Thoracic aorta (tissue), 2 donors: ENCODE results near the gene FANCC. TPM values are rescaled to one million over a fixed set of nuclear protein-coding genes. Genes with fewer than 3 reads are reported as not detected.

ENCODE experiments used
- ATAC-seq: fragments of 150-250 bp; one replicate; pipeline ENCODE4 v1.8.0; 2017; ENCODE audit warnings: low read depth; ENCODE audit not compliant: insufficient number of reproducible peaks, low FRiP score
- DNase-seq: peaks from one replicate; pipeline ENCODE4 v3.0.0-alpha.2; 2020; ENCODE audit warnings: low spot score
- H3K27ac ChIP-seq, 2 donors: fragments of 200-600 bp; sonication (generic); 1 replicate in 1 of 2; 2 replicates in 1 of 2; pipeline ENCODE4 v1.5.1; 2016; ENCODE audit warnings: mild to moderate bottlenecking in 2 of 2, moderate library complexity in 2 of 2
- H3K27me3 ChIP-seq: fragments of 200-600 bp; sonication (generic); replicated peaks from 2 replicates; pipeline ENCODE4 v1.6.0; 2016; ENCODE audit warnings: mild to moderate bottlenecking; ENCODE audit not compliant: insufficient read depth
- H3K36me3 ChIP-seq: fragments of 200-600 bp; sonication (generic); one replicate; pipeline ENCODE4 v1.5.1; 2016
- H3K4me1 ChIP-seq, 2 donors: fragments of 200-600 bp; sonication (generic); 1 replicate in 1 of 2; 2 replicates in 1 of 2; pipeline versions ENCODE4 v1.5.1 to v1.6.0; 2016; ENCODE audit warnings: low read depth in 2 of 2, mild to moderate bottlenecking in 1 of 2; ENCODE audit not compliant: control insufficient read depth in 1 of 2
- H3K4me3 ChIP-seq: fragments of 200-600 bp; sonication (generic); 2 replicates; pipeline ENCODE4 v1.5.1; 2016; ENCODE audit warnings: mild to moderate bottlenecking
- H3K9me3 ChIP-seq: fragments of 200-600 bp; sonication (generic); 2 replicates; pipeline ENCODE4 v1.5.1; 2016
- total RNA-seq, 2 donors: library from RNA; depleted of rRNA; stranded (reverse); fragments of >200 nt; gene quantifications; one replicate each; pipeline versions ENCODE4 v1.1.0 to v1.2.3, GENCODE V29; 2016
- TF ChIP-seq, protein P1 (sequence below): fragments of 200-600 bp; sonication (generic); IDR thresholded peaks from one replicate; pipeline ENCODE4 v1.5.1; 2019; ENCODE audit warnings: antibody characterized with exemption

The FANCC gene
- total RNA-seq, 2 donors from 2014 or later, result 5.7 to 9.6 TPM

DNA sequence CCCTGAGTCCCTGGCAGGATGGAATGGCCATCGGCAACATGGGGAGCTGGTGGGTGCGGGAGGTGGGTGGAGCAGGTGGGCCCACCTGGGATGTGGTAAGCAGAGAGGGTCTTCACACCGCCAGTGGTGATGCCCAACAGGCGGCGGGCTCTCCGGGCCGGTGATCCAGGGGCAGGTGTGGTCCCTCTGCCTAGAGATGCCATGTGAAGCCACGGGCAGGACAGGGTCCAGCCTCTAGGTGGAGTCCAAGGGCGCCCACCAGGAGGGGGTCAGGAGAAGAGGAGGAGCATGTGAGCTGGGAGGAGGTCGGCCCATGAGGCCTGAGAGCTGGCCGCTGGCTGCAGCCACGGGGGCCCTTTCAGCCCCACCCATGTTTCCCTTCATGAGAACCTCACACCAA, 221.1 kb downstream of the FANCC start:
- Histone ChIP-seq H3K9me3 (no peaks in the 10 kb centered on the region), H3K4me1 (peaks cover 39 to 87% of the 10 kb centered on the region in 2 donors), H3K36me3 (no peaks in the 10 kb centered on the region), H3K27ac (peak overlapping the region; percentile 35 to 52), H3K27me3 (no peaks in the 10 kb centered on the region), H3K4me3 (no peak overlapping the region)
- ATAC-seq, result no peak
- DNase-seq, result no peak
- TF ChIP-seq, protein P1, sequence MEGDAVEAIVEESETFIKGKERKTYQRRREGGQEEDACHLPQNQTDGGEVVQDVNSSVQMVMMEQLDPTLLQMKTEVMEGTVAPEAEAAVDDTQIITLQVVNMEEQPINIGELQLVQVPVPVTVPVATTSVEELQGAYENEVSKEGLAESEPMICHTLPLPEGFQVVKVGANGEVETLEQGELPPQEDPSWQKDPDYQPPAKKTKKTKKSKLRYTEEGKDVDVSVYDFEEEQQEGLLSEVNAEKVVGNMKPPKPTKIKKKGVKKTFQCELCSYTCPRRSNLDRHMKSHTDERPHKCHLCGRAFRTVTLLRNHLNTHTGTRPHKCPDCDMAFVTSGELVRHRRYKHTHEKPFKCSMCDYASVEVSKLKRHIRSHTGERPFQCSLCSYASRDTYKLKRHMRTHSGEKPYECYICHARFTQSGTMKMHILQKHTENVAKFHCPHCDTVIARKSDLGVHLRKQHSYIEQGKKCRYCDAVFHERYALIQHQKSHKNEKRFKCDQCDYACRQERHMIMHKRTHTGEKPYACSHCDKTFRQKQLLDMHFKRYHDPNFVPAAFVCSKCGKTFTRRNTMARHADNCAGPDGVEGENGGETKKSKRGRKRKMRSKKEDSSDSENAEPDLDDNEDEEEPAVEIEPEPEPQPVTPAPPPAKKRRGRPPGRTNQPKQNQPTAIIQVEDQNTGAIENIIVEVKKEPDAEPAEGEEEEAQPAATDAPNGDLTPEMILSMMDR, result no peak

DNA sequence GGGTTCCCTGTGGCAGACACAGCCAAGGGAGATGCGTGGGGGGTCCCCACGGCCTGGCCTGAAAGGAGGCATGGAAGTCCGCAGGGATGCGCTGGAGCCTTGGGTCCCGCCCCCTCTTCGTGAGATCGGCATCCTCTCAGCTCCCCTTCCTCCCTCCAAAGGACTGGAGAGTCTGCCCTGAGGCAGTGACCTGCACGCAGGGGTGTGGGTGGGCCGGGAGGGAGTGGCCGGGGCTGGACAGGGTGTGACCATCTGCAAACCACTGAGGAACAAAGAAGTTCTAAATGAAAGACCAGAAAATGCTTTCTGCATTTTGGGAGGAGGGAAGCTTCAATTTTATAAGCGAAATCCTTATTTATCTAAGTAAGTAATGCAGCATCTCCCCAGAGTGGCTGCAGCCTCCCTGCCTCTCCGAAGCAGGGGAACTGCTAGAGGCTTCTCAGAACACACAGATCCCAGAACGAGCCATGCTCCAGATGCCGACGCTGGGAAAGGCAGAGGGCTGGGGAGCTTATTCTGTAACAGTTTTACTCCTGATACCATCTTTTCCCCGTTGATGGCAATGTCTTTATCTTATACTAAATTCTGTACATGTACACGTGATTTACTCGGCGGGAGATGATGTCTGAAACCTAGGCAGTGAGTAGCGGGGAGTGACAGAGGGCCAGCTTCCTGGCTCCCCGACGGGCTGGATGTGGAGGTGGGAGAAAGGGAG, 221.7 kb downstream of the FANCC start:
- DNase-seq (no peak), ATAC-seq (no peak)
- Histone ChIP-seq H3K36me3 (no peaks in the 10 kb centered on the region), H3K27ac (peak overlapping the region; percentile 51 to 52), H3K4me3 (no peak overlapping the region), H3K9me3 (no peaks in the 10 kb centered on the region), H3K27me3 (no peaks in the 10 kb centered on the region), H3K4me1 (peaks cover 44 to 87% of the 10 kb centered on the region in 2 donors)
- TF ChIP-seq, protein P1, result no peak

- H3K4me3 ChIP-seq, result no peak overlapping the region
- H3K9me3 ChIP-seq, result no peaks in the 10 kb centered on the region
- H3K27ac ChIP-seq, result peak overlapping the region; percentile 51 to 89
- no peak for DNase-seq
- peaks cover 48 to 87% of the 10 kb centered on the region in 2 donors for H3K4me1 ChIP-seq
- no peaks in the 10 kb centered on the region for H3K36me3 ChIP-seq
- no peaks in the 10 kb centered on the region for H3K27me3 ChIP-seq
- no peak for ATAC-seq
- TF ChIP-seq, protein P1, result no peak
Observed at GRCh38 chr9:95094002-95094401, 223.5 kb downstream of the FANCC start.

- ATAC-seq (no peak), DNase-seq (no peak)
- Histone ChIP-seq H3K36me3 (peaks cover 3% of the 10 kb centered on the region), H3K4me3 (no peak overlapping the region), H3K27me3 (no peaks in the 10 kb centered on the region), H3K9me3 (no peaks in the 10 kb centered on the region), H3K4me1 (peaks cover 53 to 87% of the 10 kb centered on the region in 2 donors), H3K27ac (peak overlapping the region; percentile 87 to 89)
- TF ChIP-seq, protein P1, result no peak
Observed at GRCh38 chr9:95093586-95093985, 223.9 kb downstream of the FANCC start.

DNA sequence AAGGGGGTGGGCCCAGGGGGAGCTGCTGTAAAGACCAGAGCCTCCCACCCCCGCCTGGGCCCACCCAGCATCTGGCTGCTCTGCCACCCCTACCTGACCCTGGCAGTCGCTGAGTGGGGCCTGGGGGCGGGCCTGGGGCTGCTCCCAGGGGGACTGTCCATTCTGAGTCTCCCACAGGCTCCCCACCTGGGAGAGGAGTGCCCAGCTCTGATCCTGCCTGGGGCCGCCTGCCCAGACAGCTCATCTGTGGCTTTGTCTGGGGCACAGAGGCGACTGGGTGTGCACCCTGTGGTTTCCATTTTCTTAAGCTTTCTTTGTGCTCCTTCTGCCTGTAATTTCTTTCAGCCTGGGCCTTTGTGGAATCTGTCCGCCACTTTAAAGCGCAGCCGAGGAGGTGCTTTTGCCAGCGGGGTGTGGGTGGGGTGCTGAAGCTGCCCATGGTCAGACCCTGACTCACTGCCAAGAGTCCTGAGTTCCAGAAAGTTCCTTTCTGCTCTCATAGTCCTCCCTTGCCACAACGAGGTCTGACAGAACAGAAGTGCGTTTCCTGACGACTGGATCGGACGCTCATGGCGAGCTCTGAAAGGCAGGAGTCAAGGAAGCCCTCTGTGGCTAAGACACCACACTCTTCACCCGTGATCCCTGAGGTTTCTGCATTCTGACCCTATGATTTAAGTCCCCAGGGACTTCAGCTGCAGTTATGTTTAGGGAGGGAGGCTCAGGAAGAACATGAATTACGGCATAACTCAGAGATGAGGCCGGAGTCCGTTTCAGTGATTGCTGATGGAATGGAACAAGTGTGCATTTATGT, 225.0 kb downstream of the FANCC start:
- H3K9me3 ChIP-seq, result no peaks in the 10 kb centered on the region
- peaks cover 55 to 87% of the 10 kb centered on the region in 2 donors for H3K4me1 ChIP-seq
- H3K27ac ChIP-seq, result peak overlapping the region; percentile 87 to 89
- H3K36me3 ChIP-seq, result peaks cover 5% of the 10 kb centered on the region
- ATAC-seq (peak; percentile 48), DNase-seq (no peak)
- peak overlapping the region; percentile 4 for H3K4me3 ChIP-seq
- TF ChIP-seq, protein P1, result no peak
- H3K27me3 ChIP-seq, result no peaks in the 10 kb centered on the region
